ENCODE measurements around the gene PIM1.

PIM1 gene

GRCh38 chr6:37200085-37200484 is 30.1 kb downstream of the PIM1 start:
- TF ChIP-seq TAF1 (IDR thresholded peaks at IDR 0.05; ENCODE audit: borderline replicate concordance, insufficient read depth, low read length): no peak
- TF ChIP-seq REST (IDR thresholded peaks at IDR 0.05; ENCODE audit: insufficient read depth in 1 of 2, low read depth in 2 of 2, low read length in 2 of 2): no peak
- TF ChIP-seq FOXP2 (optimal IDR thresholded peaks at IDR 0.05; ENCODE audit: borderline replicate concordance, extremely low read depth, extremely low read length, insufficient read depth): no peak
- no peak for TF ChIP-seq POLR2AphosphoS5 (IDR thresholded peaks at IDR 0.05; ENCODE audit: low read depth, low read length)
- TF ChIP-seq SIN3A (IDR thresholded peaks at IDR 0.05; ENCODE audit: borderline replicate concordance, insufficient read depth, low read length): no peak

GRCh38 chr6:37201726-37202125 is 31.8 kb downstream of the PIM1 start:
- TF ChIP-seq SIN3A (IDR thresholded peaks at IDR 0.05; ENCODE audit: borderline replicate concordance, insufficient read depth, low read length): no peak
- TF ChIP-seq FOXP2 (optimal IDR thresholded peaks at IDR 0.05; ENCODE audit: borderline replicate concordance, extremely low read depth, extremely low read length, insufficient read depth): no peak
- no peak for TF ChIP-seq REST (IDR thresholded peaks at IDR 0.05; ENCODE audit: insufficient read depth in 1 of 2, low read depth in 2 of 2, low read length in 2 of 2)
- no peak for TF ChIP-seq TAF1 (IDR thresholded peaks at IDR 0.05; ENCODE audit: borderline replicate concordance, insufficient read depth, low read length)
- TF ChIP-seq POLR2AphosphoS5 (IDR thresholded peaks at IDR 0.05; ENCODE audit: low read depth, low read length): no peak

GRCh38 chr6:37202788-37203491 is 33.0 kb downstream of the PIM1 start:
- TF ChIP-seq REST (IDR thresholded peaks at IDR 0.05; ENCODE audit: insufficient read depth in 1 of 2, low read depth in 2 of 2, low read length in 2 of 2) (no peak), FOXP2 (optimal IDR thresholded peaks at IDR 0.05; ENCODE audit: borderline replicate concordance, extremely low read depth, extremely low read length, insufficient read depth) (no peak), SIN3A (IDR thresholded peaks at IDR 0.05; ENCODE audit: borderline replicate concordance, insufficient read depth, low read length) (no peak)

- TF ChIP-seq TAF1 (IDR thresholded peaks at IDR 0.05; ENCODE audit: borderline replicate concordance, insufficient read depth, low read length) (no peak), POLR2AphosphoS5 (IDR thresholded peaks at IDR 0.05; ENCODE audit: low read depth, low read length) (no peak), SIN3A (IDR thresholded peaks at IDR 0.05; ENCODE audit: borderline replicate concordance, insufficient read depth, low read length) (no peak), REST (IDR thresholded peaks at IDR 0.05; ENCODE audit: insufficient read depth in 1 of 2, low read depth in 2 of 2, low read length in 2 of 2) (no peak), FOXP2 (optimal IDR thresholded peaks at IDR 0.05; ENCODE audit: borderline replicate concordance, extremely low read depth, extremely low read length, insufficient read depth) (no peak)
Observed at GRCh38 chr6:37204014-37204751, 34.2 kb downstream of the PIM1 start.

Data from PFSK-1 (cell line).